Measurements from ENCODE around the gene TRMT2A. TPM values are rescaled to one million over a fixed set of nuclear protein-coding genes. Genes with fewer than 3 reads are reported as not detected.

The TRMT2A gene
- total RNA-seq, 1 donor from 2014 or later = 62.9 TPM

DNA sequence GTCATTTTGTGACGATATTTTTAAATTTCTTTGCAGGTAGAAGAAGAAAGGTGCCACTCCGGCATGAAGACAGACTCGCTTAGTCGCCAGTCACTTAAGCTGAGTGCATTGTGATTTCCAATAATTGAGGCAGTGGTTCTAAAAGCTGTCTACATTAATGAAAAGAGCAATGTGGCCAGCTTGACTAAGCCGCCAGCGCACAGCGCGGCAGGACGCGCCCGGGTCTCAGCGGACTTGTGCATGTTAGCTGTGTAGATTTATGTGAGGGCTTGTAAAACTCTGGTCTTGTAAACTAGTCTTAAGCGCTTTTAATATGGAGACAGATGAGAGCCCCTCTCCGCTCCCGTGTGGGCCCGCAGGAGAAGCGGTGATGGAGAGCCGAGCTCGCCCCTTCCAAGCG, 31.4 kb downstream of the TRMT2A start:
- no peaks in the 10 kb centered on the region for H3K9me3 Mint-ChIP-seq (ENCODE audit: unreplicated experiment)
- no peak for DNase-seq (ENCODE audit: extremely low spot score, unreplicated experiment)
- peaks cover 41% of the 10 kb centered on the region for H3K36me3 Mint-ChIP-seq (ENCODE audit: unreplicated experiment)
- H3K4me1 Mint-ChIP-seq (ENCODE audit: unreplicated experiment) = peaks cover 41% of the 10 kb centered on the region
- no peak overlapping the region for H3K4me3 Mint-ChIP-seq (ENCODE audit: unreplicated experiment)
- no peak for TF ChIP-seq CTCF (IDR thresholded peaks at IDR 0.05)
- H3K27me3 Mint-ChIP-seq (ENCODE audit: unreplicated experiment) = no peaks in the 10 kb centered on the region
- no peak overlapping the region for H3K27ac Mint-ChIP-seq (ENCODE audit: unreplicated experiment)

GRCh38 chr22:20084547-20085413, 32.2 kb downstream of the TRMT2A start:
- peaks cover 43% of the 10 kb centered on the region for H3K4me1 Mint-ChIP-seq (ENCODE audit: unreplicated experiment)
- peaks cover 33% of the 10 kb centered on the region for H3K36me3 Mint-ChIP-seq (ENCODE audit: unreplicated experiment)
- H3K27ac Mint-ChIP-seq (ENCODE audit: unreplicated experiment) = peak overlapping the region; percentile 37

GRCh38 chr22:20083891-20084546, 33.0 kb downstream of the TRMT2A start:
- no peaks in the 10 kb centered on the region for H3K27me3 Mint-ChIP-seq (ENCODE audit: unreplicated experiment)
- no peaks in the 10 kb centered on the region for H3K9me3 Mint-ChIP-seq (ENCODE audit: unreplicated experiment)
- peak overlapping the region; percentile 37 for H3K27ac Mint-ChIP-seq (ENCODE audit: unreplicated experiment)
- no peak for TF ChIP-seq CTCF (IDR thresholded peaks at IDR 0.05)
- H3K4me3 Mint-ChIP-seq (ENCODE audit: unreplicated experiment) = no peak overlapping the region
- peaks cover 28% of the 10 kb centered on the region for H3K36me3 Mint-ChIP-seq (ENCODE audit: unreplicated experiment)
- no peak for DNase-seq (ENCODE audit: extremely low spot score, unreplicated experiment)
- H3K4me1 Mint-ChIP-seq (ENCODE audit: unreplicated experiment) = peaks cover 47% of the 10 kb centered on the region

More at GRCh38 chr22:20084547-20085413, 32.2 kb downstream of the TRMT2A start:
- no peak overlapping the region for H3K4me3 Mint-ChIP-seq (ENCODE audit: unreplicated experiment)
- TF ChIP-seq CTCF (IDR thresholded peaks at IDR 0.05) = peak; percentile 41
- H3K27me3 Mint-ChIP-seq (ENCODE audit: unreplicated experiment) = no peaks in the 10 kb centered on the region
- DNase-seq (ENCODE audit: extremely low spot score, unreplicated experiment) = no peak
- H3K9me3 Mint-ChIP-seq (ENCODE audit: unreplicated experiment) = no peaks in the 10 kb centered on the region

GRCh38 chr22:20083157-20083890, 33.7 kb downstream of the TRMT2A start:
- Mint-ChIP-seq H3K27ac (ENCODE audit: unreplicated experiment) (peak overlapping the region; percentile 1), H3K27me3 (ENCODE audit: unreplicated experiment) (no peaks in the 10 kb centered on the region), H3K9me3 (ENCODE audit: unreplicated experiment) (no peaks in the 10 kb centered on the region), H3K4me3 (ENCODE audit: unreplicated experiment) (peak overlapping the region; percentile 24), H3K4me1 (ENCODE audit: unreplicated experiment) (peaks cover 47% of the 10 kb centered on the region), H3K36me3 (ENCODE audit: unreplicated experiment) (peaks cover 22% of the 10 kb centered on the region)
- no peak for TF ChIP-seq CTCF (IDR thresholded peaks at IDR 0.05)
- DNase-seq (ENCODE audit: extremely low spot score, unreplicated experiment) = no peak

Data from osteocyte (in vitro differentiated cells).